Testis (tissue), 2 donors: ENCODE results near the gene CDK11B.
"Not testable (repeated sequence)": the region's sequence is repeated elsewhere in the genome, so short reads cannot be mapped to it uniquely, and the experiment has no call there.

ENCODE experiments used
- POLR2A ChIP-seq: fragments of 450-650 bp; IDR thresholded peaks from one replicate; pipeline ENCODE4 v1.6.1; 2017; ENCODE audit warnings: antibody characterized with exemption, mild to moderate bottlenecking, moderate library complexity
- TF ChIP-seq, protein P1 (sequence below), 3 experiments: fragments of 450-650 bp in 2 of 3; fragments of 200-600 bp in 1 of 3; sonication (generic) in 1 of 3; IDR thresholded peaks; one replicate each; pipeline ENCODE4 v1.5.1; 2016 to 2019; ENCODE audit warnings: antibody characterized with exemption in 3 of 3, mild to moderate bottlenecking in 2 of 3, moderate library complexity in 1 of 3

DNA sequence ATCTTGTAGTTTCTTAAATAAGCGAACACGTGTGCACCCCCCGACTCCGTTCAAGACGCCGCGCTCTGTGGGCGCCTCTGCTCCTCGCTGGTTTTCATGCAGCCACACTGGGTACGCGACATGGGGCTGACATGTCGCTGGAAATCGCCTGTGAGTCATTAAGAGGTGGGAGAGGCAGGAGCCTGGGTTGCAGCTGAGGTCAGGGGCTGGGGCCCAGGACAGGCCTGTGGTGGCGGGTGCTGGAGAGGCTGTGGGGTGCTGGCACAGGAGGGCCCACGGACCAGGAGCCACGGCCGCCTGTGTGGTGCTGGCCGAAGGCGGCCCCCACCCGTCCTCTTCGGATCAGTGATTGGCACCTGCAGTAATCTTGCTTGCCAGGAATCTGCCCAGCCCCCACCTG, 16.0 kb upstream of the CDK11B start:
- TF ChIP-seq, protein P1, sequence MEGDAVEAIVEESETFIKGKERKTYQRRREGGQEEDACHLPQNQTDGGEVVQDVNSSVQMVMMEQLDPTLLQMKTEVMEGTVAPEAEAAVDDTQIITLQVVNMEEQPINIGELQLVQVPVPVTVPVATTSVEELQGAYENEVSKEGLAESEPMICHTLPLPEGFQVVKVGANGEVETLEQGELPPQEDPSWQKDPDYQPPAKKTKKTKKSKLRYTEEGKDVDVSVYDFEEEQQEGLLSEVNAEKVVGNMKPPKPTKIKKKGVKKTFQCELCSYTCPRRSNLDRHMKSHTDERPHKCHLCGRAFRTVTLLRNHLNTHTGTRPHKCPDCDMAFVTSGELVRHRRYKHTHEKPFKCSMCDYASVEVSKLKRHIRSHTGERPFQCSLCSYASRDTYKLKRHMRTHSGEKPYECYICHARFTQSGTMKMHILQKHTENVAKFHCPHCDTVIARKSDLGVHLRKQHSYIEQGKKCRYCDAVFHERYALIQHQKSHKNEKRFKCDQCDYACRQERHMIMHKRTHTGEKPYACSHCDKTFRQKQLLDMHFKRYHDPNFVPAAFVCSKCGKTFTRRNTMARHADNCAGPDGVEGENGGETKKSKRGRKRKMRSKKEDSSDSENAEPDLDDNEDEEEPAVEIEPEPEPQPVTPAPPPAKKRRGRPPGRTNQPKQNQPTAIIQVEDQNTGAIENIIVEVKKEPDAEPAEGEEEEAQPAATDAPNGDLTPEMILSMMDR (IDR thresholded peaks at IDR 0.05) = not testable (repeated sequence)
- TF ChIP-seq POLR2A = not testable (repeated sequence)
